NCI-H82 treated with DMSO at 0.1 percent for 48 hours (cell line): ENCODE data around the gene ITGA1.
"Not testable (repeated sequence)": the region's sequence is repeated elsewhere in the genome, so short reads cannot be mapped to it uniquely, and the experiment has no call there.

ENCODE experiments used
- DNase-seq: peaks from one replicate; lab custom pipeline; 2025; ENCODE audit not compliant: unreplicated experiment; lab: John Stamatoyannopoulos, UW

Gene ITGA1

DNA sequence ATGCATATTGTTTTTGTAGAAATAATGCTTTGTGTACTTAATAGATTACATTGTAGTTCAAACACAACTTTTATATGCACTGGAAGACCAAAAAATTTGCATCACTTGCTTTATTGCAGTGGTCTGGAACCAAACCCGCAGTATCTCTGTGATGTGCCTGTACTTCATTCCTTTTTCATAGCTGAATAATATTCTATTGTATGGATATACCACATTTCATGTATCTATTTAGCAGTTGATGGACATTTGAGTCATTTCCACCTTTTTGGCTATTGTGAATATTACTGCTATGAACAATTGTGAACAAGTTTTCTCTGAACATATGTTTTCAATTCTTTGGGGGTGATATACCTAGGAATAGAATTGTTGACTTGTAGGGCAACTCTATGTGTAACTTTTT lies 40.1 kb downstream of the ITGA1 start:
- DNase-seq: no peak

DNA sequence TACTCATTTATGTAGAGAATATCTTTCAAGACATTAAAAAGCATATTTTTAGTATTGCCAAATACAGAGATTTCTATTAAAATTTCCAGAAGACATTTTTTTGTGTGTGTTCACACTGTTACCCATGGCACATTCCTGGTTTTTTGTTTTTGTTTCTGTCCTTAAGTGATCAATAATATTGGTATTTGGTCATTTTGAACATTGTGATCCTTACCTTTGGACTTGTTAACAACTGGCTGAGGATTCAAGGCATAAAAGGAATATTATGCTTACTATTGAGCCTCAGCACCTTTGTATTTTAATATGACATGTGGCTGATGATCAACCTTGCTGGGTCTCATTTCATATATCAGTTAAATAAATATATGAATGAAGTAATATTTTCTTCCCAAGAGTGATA lies 41.9 kb downstream of the ITGA1 start:
- no peak for DNase-seq

DNA sequence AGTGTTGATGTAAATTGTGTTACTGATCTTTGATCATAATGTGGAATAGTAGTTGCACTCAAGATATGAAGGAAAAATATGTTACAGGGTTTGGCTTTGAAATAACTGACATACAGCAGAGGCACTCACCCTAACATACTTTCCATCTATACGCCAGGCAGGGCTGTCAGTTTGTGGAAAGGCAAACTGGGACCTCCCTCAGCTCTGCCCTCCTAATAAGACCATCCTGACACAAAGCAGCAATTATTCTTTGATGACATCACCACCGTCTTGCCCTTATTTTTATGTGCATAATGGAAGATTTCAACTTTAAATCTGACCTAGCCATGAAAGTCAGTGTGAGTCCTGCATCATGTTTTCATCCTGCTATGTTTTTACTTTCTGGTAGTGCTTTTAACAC lies 42.9 kb downstream of the ITGA1 start:
- no peak for DNase-seq

DNA sequence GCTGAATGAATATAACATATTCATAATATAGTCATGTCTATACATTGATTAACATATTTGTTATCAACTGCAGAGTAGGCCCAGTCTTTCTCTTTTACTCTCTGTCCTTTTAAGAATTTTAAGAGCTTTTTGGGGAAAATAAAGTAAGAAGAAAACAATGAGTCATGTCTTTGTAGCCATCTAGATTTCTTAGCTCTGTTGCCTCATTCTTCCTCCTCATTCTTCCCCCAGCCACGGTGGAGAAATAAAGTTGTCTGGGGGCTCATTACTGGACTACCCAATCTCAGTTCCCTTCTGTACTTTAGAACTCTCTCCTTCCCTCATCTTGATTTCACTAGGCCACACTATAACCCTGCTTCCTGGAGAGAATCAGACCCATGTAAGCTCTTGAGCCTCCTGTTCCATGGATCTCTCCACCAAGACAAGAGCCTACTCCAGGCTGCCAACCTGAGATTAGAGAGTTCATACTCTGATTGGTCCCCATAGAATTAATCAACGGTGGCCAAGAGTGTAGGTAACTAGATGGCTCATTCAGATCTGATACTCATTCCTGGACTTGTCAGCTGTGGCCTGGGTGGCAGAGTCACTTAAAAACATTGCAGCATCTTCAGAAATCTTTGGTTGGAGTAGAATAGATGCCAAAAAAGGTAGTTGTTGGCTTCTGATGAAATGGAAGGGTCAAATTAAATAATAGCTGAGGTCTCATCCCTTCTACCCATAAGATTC lies 44.2 kb downstream of the ITGA1 start:
- DNase-seq: no peak

DNA sequence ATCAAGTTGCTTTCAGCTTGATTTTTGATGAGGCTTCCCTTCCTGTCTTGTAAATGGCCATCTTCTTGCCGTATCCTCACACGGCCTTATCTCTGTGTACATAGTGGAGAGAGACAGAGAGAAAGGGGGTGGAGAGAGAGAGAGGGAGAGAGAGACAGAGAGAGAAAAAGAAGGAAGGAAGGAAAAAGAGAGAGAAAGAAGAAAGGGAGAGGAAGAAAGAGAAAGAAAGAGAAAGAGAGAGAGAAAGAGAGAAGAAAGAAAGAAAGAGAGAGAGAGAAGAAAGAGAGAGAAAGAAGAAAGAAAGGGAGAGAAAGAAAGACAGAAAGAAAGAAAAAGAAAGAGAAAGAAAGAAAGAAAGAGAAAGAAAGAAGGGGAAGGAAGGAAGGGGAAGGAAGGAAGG lies 46.6 kb downstream of the ITGA1 start:
- no peak for DNase-seq

DNA sequence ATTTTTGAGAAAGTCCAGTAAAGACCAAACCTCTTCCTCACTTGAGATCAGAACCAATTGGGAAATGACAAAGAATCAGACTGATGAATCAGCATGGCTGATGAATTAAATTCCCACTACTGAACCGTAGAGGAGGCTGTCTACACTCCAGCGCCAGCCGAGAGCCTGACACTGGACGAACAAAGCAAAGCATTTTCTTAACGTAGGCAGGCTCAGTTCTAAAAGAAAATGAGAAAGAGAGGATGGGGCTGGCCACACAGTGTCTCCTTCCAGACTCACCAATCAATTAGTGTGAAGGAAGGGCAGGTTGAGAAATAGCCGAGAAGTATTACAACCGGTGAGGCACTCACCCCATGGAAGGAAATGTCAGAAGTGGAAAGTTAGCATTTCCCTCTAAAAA lies 49.4 kb downstream of the ITGA1 start:
- no peak for DNase-seq

DNA sequence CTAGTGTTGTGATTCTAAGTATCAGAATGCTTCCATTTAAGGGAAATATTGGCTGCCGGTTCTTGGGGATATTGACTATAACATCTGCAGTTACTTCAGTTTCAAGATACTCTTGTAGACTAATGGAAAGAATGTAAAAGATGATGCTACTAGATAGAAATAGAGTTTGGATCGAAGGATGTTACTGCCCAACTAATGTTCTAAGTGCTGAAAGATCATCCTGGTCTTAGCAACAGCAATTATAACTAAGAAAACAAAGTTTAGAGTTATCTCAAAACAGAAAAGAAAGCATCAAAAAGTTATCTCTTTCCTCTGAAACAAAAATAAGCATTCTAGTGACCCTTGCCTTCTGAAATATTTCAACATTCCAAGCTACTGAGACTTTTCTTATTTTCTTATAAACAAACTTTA lies 49.9 kb downstream of the ITGA1 start:
- no peak for DNase-seq

DNA sequence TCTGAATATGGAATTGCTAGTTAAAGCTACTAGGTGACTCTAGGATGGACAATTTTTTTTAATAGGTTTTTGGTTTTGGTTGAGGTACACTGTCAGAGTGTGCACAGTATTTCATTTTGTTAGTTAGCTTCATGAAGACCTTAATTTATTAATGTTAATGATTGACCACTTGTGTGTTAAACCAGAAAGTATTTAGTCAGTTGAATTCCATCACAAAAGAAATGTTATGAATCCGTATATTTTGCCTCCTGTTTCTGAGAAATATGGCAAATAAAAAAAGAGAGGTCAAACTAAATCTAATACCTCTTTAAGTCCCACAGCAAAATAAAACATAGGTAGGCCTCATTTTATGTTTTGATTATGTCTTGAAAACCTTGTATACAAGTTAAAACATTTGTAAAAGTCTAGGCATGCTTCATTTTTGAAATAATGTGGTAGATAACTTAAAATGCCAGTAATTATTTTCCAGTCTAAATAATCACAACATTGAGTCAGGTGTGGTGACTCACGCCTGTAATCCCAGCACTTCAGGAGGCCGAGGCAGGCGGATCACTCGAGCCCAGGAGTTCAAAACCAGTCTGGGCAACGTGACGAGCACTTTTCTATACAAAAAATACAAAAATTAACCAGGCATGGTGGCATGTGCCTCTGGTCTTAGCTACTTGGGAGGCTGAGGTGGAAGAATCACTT lies 50.8 kb downstream of the ITGA1 start:
- DNase-seq: no peak

DNA sequence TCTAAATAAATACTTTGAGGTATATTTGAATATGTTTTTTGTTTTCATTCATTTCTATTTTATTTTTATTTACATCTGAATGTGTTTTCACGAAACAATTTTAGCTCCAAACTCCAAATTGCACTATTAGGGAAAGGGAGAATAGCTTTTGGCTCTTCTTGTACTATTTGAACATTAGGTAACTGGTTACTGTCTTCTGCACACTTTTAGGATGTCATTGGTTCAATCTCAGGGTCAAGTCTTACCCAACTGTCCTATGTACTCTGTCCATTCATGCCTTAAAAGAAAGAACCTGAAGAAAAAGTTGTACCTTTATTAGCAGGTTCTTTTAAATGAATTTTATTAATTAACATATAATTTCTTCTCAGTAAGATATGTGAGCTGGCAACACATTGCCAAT lies 51.6 kb downstream of the ITGA1 start:
- DNase-seq: no peak

DNA sequence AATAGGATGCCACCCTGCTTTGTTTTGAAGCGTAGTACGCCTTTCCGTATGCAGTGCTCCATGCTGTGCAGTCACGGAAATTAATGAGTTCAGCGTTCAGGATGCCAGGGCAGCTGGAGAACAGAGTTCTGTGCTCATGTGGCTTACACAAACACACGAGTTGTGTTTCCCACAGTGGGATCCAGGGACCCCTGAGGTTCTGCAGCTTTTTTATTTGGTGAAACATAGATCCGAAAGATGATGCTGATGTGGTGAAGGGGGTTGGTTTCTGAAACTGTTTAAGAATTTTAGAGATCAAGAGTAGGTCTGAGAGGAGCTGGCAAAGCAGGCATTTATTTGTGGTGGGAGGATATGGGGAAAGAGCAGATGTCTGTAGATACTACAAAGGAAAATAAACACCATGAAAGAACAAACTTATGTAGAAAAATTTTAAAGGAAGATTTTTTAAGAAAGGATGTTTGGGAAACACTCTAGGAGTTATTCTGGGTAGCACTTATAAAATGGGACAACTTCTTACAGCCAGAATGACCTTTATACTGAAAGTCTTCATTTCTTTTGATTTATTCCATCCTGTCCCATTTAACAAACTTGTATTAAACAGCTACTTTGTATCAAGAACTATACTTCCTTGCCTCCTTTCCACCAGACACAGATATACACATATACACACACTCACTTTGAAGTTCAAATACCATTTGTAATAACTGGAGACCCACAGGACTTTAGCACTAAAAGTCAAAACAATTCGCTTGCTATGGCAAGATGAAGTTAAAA lies 52.7 kb downstream of the ITGA1 start:
- DNase-seq: no peak

DNA sequence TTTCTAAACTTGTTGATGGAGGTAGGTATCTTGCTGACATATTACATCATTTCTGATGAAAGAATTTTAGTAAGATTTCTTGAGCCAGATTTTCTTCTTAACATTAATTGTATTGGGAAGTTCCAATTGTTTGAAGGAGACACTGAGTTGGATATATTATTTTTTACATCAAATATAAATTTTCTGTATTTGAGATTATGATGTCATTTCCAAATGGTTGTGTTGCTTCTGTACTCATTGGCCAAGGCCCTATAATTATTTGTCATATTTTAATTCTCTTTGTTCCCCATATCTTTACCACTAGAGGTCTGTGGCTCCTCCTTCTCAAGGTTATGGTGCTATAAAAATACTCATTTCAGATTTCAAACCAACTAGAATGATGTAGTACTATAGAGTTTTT lies 53.4 kb downstream of the ITGA1 start:
- no peak for DNase-seq

DNA sequence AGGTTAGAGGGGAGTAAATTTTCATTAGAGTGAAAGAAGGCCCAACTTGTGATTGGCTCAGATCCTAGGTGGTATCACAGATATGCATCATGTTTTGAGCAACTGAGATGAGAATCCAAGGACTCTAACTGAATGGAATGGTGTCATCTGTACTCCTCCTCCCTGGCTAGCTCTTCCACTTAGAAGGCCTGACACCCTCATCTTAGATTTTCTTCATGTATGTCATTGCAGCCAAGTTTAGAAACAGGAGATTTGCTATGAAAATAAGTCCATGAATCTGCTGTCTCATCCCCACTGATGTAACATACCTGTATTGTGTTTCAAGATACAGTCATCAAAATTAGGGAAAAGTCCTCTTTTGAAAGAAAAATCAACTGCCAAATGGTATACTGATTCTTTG lies 54.4 kb downstream of the ITGA1 start:
- no peak for DNase-seq

DNA sequence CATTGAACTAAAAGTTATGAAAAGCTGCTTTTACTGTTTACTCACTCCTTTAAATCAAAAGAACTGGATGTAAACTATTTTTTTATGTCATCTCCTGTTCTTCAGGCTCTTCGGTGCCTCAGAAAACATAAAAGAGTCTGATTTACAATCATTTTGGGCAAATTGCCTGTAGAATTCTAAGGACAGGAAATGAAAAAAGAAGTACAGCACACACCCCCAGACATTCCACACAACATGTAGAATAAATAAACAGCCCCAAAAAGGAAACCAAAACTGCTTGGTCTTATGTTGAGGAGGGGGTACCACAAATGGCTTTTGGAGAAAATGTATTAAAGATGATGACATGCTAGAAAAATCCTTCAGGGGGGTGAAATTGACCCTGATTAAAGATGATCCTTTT lies 57.2 kb downstream of the ITGA1 start:
- no peak for DNase-seq

DNA sequence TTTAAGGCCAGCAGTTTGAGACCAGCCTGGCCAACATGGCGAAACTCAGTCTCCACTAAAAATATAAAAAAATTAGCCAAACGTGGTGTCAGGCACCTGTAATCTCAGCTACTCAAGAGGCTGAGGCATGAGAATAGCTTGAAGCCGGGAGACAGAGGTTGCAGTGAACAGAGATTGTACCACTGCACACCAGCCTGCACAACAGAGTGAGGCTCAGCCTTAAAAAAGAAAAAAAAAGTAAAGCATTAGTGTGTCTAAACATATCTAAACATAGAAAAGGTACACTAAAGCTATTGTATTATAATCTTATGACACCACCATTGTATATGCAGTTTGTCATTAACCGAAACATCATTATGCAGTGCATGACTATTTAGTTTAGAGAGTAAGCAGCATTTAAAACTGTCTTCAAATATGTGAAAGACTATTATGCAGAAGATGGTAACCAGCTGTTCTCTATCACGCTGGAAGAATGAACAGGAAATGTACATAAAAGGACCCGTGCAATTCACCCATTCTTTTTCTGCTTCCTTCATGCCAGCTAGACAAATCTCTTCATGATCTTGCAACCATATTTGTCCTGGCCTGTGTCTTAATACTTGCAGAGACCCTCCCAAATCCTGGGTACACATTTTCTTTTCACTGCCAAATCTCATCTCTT lies 58.6 kb downstream of the ITGA1 start:
- DNase-seq: no peak

DNA sequence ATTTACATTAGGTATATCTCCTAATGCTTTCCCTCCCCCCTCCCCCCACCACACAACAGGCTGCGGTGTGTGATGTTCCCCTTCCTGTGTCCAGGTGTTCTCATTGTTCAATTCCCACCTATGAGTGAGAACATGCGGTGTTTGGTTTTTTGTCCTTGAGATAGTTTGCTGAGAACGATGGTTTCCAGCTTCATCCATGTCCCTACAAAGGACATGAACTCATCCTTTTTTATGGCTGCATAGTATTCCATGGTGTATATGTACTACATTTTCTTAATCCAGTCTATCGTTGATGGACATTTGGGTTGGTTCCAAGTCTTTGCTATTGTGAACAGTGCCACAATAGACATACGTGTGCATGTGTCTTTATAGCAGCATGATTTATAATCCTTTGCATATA lies 61.0 kb downstream of the ITGA1 start:
- not testable (repeated sequence) for DNase-seq

DNA sequence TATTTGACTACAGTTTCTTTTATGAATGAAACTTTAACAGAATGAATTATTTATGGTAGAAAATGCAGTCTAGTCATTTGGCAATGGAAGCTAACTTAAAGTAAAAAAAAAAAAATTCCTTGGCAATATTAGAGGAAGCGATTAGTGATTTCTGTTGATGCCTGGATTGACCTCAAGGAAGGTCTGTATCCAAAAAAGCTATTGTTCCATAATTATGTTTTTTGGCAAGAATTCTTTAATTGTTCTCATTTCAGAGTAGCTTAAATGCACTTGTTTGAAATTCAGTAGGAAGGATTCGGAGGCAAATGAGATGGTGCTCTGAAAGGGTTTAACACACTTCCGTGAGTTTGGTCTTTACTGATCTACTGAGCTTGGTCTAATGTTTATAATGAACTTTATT lies 61.8 kb downstream of the ITGA1 start:
- no peak for DNase-seq

DNA sequence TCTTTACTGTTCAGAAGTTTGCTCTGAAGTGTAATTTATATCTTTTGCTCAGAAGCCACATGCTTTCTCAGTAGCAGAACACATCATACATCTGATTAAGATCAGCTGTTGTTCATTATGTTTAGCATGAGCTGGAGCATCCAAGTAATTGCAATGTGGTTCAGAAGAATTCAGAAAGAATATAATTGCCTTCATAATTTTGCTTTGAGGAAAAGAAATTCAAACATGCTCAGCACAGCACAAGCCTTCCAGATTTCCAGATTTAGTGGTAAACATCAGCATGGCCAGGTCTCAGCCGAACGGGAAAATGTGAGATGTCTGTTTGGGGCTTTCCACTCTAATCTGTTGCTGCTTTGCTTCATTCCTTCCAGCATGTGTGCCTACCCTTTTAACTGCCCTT lies 65.9 kb downstream of the ITGA1 start:
- no peak for DNase-seq

DNA sequence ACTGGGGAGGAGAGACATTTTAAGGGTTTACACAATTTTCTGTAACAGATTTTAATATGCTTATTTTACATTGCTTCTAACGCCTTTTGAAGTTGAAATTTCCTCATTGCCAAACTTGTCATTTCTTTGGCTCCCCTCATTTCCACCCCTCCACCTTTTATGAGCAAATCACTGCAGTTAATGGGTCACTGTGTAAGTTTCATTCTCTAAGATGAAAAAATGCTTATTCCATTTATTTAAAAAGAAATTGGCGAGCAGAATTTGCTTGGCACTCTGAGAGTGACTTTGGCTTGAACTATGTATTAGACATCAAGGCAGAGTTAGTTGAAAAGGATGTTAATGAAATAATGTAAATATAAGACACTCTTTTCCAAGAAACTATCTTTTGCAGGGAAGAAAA lies 66.6 kb downstream of the ITGA1 start:
- no peak for DNase-seq

DNA sequence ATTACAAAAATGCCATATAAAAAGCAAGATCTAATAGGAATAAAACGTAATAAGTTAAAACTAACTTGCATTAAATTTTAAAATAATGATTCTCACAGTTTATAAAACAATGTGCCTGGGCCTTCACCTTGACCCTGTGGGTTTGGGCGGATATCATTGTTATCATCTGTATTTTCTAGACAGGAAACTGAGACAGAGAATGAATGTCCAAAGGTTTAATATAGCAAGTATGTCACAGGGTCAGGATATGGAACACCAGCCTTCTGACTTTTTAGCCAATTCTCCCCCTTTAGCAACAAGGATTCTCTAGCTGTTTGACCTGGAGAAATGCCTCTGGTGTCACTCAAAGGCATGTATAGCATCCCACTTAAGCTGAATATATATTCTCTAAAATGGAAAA lies 67.2 kb downstream of the ITGA1 start:
- no peak for DNase-seq

DNA sequence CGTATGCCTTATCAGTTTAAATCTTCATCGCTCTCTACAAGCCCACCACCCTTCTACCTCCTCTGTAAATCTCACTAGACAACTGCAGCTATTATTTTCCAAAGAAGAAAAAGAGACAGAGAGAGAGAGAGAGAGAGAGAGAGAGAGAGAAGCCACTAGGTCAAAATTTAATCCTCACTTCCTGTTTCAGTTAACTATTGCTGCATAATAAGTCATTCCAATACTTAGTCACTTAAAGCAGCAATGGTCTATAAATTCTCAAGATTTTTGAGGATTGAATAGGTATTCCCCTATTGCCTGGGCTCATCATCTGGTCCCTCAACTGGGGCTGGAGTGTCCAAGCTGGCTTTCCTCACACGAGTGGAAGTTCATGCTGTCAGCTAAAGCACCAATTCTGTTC lies 68.8 kb downstream of the ITGA1 start:
- DNase-seq: no peak

DNA sequence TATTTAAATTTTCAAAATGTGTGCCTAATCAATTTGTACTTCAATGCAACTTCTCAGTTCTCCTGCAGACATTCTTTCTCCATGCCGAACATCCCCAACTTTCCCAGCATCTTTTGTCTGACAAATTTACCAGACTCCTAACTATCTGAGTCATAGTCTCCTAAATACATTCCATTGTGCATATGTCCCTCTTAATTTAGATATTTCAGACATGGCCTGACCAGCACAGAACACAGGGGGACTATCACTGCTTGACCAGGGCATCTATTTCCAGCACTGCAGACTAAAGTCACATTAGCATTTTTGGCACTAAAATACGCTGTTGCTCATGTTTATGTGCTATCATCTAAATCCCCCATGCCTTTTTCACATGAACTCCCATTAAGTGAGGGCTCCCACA lies 71.9 kb downstream of the ITGA1 start:
- DNase-seq: no peak

DNA sequence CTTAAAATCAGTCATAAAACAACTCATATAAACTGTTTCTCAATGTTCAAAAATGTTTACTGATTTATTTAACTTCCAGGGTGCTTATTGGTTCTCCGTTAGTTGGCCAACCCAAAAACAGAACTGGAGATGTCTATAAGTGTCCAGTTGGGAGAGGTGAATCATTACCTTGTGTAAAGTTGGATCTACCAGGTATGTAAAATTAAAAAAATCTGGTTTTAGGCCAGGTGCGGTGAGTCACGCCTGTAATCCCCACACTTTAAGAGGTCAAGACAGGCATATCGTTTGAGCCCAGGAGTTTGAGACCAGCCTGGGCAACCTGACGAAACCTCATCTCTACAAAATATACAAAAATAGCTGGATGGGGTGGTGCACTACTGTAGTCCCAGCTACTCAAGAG lies 73.7 kb downstream of the ITGA1 start:
- DNase-seq: no peak
